Measurements from ENCODE around the gene FLII. TPM values are rescaled to one million over a fixed set of nuclear protein-coding genes. Genes with fewer than 3 reads are reported as not detected.

Gene FLII
- total RNA-seq, 1 experiment from 2014 or later, result 313 TPM

- in situ Hi-C loops (cut with HindIII; ENCODE audit: low pct_unique_long_range_greater_than_20kb, low sequenced_read_pairs), result no loop called here
Measured at GRCh38 chr17:18262111-18262510, 3.6 kb upstream of the FLII start.

DNA sequence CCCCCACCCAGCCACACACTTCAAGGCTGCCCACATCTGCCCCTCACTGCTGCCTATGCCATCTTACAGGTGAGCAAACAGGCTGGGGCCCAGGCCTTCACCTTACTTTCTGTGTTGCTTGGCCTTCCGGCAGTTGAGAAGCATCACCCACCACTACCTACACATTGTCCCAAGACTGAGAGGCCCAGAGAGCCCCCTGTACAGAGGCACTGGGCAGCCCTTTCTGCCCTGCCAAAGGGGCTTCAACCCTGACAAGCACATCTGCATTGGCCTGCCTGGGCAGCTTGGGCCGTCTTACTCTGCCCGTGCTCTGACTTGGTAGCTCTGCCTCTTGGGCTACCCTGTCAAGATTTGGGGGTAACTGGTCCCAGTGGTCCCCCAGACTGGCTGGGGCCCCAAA lies 3.1 kb upstream of the FLII start:
- no peak for DNase-seq (ENCODE audit: low read depth)
- in situ Hi-C loops (cut with HindIII; ENCODE audit: low pct_unique_long_range_greater_than_20kb, low sequenced_read_pairs), result no loop called here

More at GRCh38 chr17:18262111-18262510, 3.6 kb upstream of the FLII start:
- DNase-seq (ENCODE audit: low read depth), result no peak

- DNase-seq (ENCODE audit: low read depth), result peak; percentile 64
- in situ Hi-C loops (cut with HindIII; ENCODE audit: low pct_unique_long_range_greater_than_20kb, low sequenced_read_pairs), result no loop called here
Measured at GRCh38 chr17:18261146-18261515, 2.6 kb upstream of the FLII start.

- in situ Hi-C loops (cut with HindIII; ENCODE audit: low pct_unique_long_range_greater_than_20kb, low sequenced_read_pairs), result no loop called here
Measured at GRCh38 chr17:18260332-18261145, 2.0 kb upstream of the FLII start, which contains the start of gene MIEF2. TSS of gene MIEF2 (plus strand) at chr17:18260662. CDS start at chr17:18262721, 2,059 bp downstream.

DNA sequence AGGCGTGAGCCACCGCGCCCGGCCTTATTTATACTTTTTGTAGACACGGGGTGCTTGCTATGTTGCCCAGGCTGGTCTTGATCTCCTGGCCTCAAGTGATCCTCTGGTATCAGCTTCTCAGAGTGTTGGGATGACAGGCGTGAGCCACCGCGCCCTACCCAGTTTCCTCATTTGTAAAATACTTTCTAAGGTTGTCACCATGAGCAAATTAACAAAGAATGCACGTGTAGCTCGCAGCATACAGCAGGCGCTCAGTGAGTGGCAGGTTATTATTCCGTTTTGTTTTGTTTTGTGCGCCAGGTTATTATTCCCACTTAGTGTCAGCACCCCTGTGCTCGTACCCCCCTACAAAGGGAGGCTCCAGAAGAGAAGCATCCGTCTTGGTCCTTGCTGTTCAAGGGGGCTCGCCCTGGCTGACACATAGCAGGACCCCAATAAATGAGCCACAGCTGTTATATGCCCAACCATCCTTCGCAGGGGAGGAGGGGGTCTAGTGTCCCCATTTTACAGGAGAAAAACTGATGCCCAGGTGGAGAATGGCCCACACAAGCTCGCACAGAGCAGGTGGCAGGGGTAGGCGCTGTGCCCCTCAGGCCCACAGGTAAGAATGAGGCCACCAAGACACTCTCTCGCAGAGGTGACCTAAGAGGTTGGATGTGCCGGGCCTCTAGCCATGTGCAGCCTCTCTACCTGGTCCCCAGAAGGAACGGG lies 1.2 kb upstream of the FLII start:
- in situ Hi-C loops (cut with HindIII; ENCODE audit: low pct_unique_long_range_greater_than_20kb, low sequenced_read_pairs), result no loop called here
- DNase-seq (ENCODE audit: low read depth), result peak; percentile 51

More at GRCh38 chr17:18260332-18261145, 2.0 kb upstream of the FLII start, which contains the start of gene MIEF2:
- peak; percentile 89 for DNase-seq (ENCODE audit: low read depth)

- in situ Hi-C loops (cut with HindIII; ENCODE audit: low pct_unique_long_range_greater_than_20kb, low sequenced_read_pairs), result no loop called here
- DNase-seq (ENCODE audit: low read depth), result peak; percentile 84
Measured at GRCh38 chr17:18257982-18258355, 569 bp downstream of the FLII start.

GRCh38 chr17:18257268-18257981 lies 1.1 kb downstream of the FLII start:
- in situ Hi-C loops (cut with HindIII; ENCODE audit: low pct_unique_long_range_greater_than_20kb, low sequenced_read_pairs), result no loop called here
- peak; percentile 41 for DNase-seq (ENCODE audit: low read depth)

DNA sequence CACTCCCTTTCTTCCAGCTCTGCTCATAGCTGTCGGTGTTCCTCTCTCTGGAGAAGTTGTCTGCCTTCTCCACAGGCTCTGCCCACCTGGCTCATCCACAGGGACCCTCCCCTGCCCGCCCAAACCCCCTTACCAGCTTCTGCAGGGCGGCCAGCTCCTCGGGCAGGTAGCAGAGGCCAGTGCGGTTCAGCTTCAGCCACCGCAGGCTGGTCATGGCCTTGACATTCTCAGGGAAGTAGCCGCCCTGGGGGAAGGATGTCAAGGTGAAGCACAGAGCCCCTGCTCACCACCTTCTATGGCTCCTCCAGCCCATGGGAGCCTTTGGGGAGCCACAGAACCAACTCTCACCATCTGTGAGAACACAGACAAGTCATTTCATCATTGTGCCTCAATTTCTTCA lies 1.8 kb downstream of the FLII start:
- in situ Hi-C loops (cut with HindIII; ENCODE audit: low pct_unique_long_range_greater_than_20kb, low sequenced_read_pairs), result no loop called here
- no peak for DNase-seq (ENCODE audit: low read depth)

- in situ Hi-C loops (cut with HindIII; ENCODE audit: low pct_unique_long_range_greater_than_20kb, low sequenced_read_pairs), result no loop called here
- no peak for DNase-seq (ENCODE audit: low read depth)
Measured at GRCh38 chr17:18256351-18256750, 2.2 kb downstream of the FLII start.

DNA sequence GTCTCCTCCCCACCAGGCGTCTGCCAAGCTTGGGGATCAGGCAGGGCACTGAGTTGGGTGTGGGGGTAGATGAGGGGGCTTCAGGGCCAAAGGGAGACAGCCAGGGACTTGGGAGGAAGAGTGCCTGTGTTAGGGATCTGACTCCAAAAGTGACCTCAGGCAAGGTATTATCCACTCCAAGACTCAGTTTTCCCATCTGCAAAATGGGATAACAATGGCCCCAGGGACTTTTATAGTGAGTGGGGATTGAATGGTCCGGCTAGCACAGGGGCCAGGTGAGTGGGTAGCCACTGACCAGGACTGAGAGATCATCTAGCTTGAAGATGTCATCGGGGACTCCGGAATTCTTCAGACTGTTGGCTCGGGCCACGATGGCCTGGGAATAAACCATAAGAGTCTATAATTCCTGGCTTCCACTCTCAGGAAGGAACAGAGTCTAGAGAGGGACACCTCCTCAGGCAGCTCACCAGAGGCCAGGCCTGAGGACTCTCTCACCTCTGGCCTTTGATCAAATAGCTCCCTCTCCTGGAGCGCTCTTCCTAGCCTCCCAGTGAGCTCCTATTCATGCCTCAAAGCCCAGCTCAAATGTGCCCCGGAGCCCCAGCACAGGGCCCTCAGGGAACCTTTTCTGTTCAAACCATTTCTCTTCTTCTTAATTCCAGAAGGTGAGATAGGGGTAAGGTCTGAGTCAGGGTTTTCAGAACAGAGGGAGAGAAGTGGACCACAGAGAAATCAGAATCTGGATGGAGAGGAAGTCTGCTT lies 3.5 kb downstream of the FLII start:
- DNase-seq (ENCODE audit: low read depth), result no peak
- in situ Hi-C loops (cut with HindIII; ENCODE audit: low pct_unique_long_range_greater_than_20kb, low sequenced_read_pairs), result no loop called here

DNA sequence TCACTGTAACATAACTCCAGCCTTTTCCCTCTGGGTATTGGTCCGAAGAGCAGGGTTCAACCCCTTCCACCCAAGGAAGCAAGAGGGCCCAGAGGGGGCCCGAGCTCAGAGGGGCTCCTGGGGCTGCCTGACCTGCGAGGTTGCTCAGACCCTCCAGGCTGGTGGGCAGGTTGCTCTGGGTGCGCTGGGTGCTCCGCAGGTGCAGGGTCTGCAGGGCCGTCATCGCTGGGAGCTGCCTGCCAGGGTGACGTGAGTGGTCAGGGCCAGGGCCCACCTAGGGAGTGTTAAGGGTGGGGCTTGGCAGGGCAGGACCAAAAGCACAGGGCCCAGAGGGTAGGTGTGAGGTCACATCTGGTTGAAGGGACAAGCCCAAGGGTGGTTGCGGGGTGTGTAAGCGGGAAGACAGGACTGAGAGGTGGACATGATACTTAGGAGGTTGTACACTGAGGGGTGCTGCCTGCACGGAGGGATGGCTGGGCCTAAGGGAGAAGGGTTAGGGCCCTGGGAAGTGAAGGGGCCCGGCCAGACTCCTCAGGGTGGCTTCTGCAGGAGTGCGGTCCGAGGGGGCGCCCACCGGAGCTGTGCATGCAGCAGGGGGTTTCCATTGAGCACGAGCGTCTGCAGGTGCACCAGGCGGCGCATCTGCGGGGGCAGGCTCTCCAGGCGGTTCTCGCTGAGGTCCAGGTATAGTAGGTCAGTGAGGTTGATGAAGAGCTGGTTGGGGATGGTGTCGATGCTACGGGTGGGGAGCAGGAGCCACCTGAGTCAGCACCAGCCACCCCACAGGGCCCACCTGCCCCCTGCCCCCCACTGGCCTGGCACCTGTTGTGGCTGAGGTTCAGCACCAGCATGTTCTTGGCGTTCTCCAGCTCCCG lies 4.4 kb downstream of the FLII start:
- DNase-seq (ENCODE audit: low read depth), result no peak
- in situ Hi-C loops (cut with HindIII; ENCODE audit: low pct_unique_long_range_greater_than_20kb, low sequenced_read_pairs), result no loop called here

GRCh38 chr17:18253187-18253884 lies 5.2 kb downstream of the FLII start:
- no peak for DNase-seq (ENCODE audit: low read depth)
- in situ Hi-C loops (cut with HindIII; ENCODE audit: low pct_unique_long_range_greater_than_20kb, low sequenced_read_pairs), result no loop called here

- in situ Hi-C loops (cut with HindIII; ENCODE audit: low pct_unique_long_range_greater_than_20kb, low sequenced_read_pairs), result no loop called here
- no peak for DNase-seq (ENCODE audit: low read depth)
Measured at GRCh38 chr17:18252160-18252559, 6.4 kb downstream of the FLII start.

GRCh38 chr17:18251204-18251603 lies 7.3 kb downstream of the FLII start:
- in situ Hi-C loops (cut with HindIII; ENCODE audit: low pct_unique_long_range_greater_than_20kb, low sequenced_read_pairs), result no loop called here
- no peak for DNase-seq (ENCODE audit: low read depth)

DNA sequence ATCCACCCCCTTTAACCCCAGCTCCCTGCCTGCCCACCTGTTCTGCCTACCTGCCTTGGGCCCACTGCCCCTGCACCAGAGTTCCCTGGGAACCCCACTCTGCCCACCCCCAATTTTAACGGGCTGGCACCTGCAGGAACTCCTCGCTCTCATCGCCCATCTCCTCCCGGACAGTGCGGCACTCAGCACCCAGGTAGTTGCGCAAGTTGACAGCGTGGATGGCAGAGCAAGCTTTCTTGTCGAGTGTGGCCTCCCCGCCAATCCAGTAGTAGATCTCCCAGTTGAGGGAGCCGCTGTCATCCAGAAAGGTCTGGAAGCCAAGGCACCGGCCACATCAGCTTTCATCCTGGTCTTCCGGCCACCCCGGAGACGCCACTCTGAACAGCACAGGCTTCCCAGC lies 7.8 kb downstream of the FLII start:
- DNase-seq (ENCODE audit: low read depth), result no peak
- in situ Hi-C loops (cut with HindIII; ENCODE audit: low pct_unique_long_range_greater_than_20kb, low sequenced_read_pairs), result no loop called here

- no peak for DNase-seq (ENCODE audit: low read depth)
- in situ Hi-C loops (cut with HindIII; ENCODE audit: low pct_unique_long_range_greater_than_20kb, low sequenced_read_pairs), result no loop called here
Measured at GRCh38 chr17:18250259-18250658, 8.3 kb downstream of the FLII start.

DNA sequence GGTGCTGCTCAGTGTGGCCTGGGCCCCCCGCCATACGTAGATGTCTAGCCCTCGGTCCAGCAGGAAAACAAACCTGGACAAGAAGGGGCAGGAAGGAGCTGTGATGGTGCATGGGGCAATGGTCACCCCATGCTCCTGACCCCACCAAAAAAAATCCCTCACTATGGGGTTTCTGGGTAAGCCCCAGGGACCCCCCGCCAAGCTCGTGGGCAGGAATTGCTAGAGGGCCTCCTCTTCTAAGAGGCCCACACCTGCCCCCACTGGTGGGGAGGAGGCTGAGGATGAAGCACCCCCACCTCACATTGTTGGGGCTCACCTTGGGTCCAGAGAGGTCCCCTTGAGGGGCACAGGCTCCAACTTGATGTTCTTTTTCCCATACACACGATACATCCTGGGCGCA lies 9.7 kb downstream of the FLII start:
- DNase-seq (ENCODE audit: low read depth), result no peak

More for the DNA sequence above, 9.7 kb downstream of the FLII start:
- in situ Hi-C loops (cut with HindIII; ENCODE audit: low pct_unique_long_range_greater_than_20kb, low sequenced_read_pairs), result no loop called here

Data from Caki2 (cell line).